ENCODE measurements around the gene TRAF4. TPM values are rescaled to one million over a fixed set of nuclear protein-coding genes. Genes with fewer than 3 reads are reported as not detected.

Gene TRAF4, protein sequence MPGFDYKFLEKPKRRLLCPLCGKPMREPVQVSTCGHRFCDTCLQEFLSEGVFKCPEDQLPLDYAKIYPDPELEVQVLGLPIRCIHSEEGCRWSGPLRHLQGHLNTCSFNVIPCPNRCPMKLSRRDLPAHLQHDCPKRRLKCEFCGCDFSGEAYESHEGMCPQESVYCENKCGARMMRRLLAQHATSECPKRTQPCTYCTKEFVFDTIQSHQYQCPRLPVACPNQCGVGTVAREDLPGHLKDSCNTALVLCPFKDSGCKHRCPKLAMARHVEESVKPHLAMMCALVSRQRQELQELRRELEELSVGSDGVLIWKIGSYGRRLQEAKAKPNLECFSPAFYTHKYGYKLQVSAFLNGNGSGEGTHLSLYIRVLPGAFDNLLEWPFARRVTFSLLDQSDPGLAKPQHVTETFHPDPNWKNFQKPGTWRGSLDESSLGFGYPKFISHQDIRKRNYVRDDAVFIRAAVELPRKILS
- 38.8 and 42.8 TPM in 2 replicates for total RNA-seq

DNA sequence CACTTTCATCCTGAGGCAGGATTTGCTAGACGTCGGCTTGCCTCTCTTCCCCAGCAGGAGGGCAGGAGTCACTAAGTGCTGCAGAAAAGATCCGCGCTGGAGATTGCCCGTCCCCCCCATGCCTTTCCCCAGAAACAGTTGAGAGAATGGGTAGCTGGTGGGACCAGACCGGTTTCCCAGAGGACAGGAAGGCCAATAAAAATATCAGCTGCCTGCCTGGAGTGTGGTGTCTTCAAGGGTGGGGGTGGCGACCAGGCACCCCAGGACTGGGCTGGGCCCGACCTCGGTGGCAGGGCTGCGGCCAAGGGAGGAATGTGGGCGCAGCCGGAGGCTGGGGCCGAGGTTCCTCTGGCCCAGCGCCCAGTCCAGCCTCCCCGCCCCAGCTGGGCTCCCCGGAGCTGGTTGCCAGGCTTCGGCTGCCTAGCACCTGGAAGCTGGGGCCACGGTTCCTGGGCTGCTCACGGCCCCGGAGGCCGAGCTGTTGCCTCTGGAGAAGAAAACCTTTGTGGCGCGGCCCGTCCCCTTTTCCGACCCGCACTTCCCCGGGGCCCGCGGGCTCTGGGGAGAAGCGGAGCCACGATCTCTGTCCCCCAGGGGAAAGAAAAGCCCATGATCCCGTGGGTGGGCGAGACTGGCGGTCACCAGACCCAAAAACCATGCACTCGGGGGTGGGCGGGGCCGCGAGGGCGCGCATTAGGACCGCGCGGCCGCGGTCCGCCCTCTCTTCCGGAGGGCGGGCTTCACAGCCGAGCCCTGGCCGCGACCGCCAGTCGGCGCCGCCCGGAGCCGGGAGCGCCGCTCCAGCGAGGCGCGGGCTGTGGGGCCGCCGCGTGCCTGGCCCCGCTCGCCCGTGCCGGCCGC is at the start of gene TRAF4:
Gene TRAF4, plus strand, starts transcription at position 769 of the 861 bp plus-strand sequence. CDS start 102 bp downstream, outside the sequence.
- no peak for DNase-seq (ENCODE audit: extremely low read depth, low read depth, low spot score)

DNA sequence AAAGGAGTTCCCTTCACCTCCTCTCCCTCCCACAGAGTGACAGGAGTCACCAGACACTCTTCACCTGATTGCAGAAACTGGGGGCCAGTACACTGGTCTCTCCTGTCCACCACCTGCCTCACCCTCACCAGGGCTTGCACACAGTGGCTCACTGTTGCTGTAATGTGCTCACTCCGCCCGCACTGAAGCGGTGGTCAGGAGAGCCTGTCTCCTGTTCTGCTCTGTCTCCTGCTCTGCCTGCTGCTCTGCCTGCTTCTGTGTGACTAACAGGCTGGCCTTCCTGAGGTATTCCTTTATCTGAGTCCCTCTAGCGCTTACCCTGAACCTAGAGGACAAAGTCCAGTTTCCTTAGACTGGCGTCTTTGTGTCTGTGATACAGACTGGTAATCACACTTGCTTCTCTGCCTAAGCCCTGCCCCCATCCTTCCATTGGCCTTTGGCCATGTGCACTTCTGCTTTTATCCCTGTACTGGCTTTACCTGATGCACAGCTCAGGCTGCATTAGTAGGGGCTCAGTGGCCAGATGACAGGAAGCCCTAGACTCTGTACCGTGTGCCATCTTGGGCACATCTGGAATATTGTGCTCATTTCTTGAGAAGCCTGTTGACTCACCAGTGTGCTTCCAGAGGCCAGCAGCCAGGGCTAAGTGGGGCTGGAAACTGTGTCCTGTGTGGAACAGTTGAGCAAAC is 45.4 kb upstream of the TRAF4 start:
- no peak for DNase-seq (ENCODE audit: extremely low read depth, low read depth, low spot score)

DNA sequence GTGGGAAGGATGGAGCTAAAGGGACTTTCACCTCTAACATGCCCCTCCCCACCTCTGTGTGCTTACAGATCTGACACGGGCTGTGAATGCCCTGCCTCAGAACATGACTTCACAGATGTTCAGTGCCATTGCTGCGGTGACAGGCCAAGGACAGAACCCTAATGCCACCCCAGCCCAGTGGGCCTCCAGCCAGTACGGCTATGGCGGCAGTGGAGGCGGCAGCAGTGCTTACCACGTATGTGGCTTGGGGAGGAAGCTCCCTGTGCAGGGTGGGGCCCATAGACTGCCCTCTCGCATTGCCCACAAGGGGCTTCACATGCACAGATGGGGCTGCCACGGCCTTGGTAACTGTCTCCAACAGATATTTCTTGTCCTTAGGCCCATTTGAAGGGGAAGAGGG is 43.5 kb upstream of the TRAF4 start:
- no peak for DNase-seq (ENCODE audit: extremely low read depth, low read depth, low spot score)

DNA sequence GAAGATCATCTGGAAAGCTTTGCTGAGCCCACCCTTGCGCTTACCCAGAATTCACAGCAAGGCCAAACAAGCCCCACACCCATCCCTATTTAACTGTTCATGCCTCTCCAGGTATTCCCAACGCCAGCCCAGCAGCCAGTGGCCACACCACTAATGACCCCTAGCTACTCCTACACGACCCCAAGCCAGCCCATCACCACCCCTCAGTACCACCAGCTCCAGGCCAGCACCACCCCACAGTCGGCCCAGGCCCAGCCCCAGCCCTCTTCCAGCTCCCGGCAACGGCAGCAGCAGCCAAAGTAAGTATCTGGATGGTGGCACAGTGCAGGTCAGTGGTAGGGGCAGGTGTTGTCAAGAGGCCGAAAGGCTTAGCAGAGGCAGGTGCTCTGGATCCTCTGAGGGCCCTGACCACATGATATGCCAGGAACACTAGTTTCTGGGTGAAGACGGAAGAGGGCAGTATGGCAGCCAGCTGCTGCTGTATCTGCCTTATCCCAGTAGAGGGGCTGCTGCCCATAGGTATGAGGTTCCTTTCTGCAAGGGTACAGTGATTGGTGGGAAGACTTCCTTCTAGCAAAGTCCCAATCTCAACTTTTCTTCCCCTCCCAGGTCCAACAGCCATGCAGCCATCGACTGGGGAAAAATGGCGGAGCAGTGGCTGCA is 42.9 kb upstream of the TRAF4 start:
- no peak for DNase-seq (ENCODE audit: extremely low read depth, low read depth, low spot score)

DNA sequence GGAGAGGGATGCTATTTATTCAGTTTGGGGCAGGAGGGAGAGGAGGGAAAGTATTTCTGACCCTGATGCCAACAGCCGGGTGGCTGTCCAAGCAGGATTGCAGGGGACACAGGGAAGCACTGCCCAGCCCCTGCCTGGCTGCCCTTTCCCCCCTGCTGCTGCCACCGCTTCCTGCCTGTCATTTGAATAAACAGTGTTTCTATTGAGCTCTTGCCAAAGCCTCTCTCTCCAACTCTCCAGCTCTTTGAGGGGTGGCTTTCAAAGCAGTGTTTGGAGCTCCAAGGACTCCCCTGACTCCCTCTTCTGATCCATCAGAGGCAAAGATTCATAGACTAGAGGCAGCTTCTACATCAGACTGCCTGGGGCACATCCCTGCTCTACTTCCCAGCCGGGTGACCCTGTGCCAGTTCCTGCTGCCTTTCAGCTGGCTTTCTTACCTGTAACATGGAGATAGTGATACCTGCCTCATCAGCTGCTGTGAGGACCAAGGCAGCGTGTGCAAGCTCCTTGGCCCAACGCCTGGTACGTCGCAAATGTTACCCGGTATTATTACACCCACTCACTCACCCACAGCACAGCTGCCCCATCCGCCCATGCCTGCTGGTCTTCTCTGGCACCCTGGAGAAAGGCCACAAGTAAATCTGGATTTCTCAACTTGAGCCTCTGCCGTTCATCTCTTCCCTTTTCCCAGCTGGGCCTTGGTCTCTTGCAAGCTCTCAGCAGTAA is 41.6 kb upstream of the TRAF4 start:
- no peak for DNase-seq (ENCODE audit: extremely low read depth, low read depth, low spot score)

DNA sequence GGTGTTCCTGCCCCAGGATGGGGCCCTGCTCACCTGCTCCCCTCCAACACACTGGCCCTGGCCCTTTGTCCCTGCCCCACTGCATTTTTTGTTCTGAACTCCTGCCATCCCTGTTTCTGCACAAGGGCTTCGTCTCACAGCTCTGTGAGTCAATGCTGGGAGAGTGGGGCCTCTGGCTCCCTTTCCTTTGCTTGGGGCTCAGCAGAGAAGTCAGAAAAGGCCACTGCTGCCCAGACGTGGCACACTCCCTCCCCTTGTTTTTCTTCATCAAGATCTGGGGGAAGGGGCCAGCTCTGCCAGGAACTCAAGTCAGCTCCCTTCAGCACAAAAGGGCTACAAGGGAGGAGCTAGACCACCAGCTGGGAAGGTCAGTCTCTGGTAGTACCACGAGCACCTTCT is 41.1 kb upstream of the TRAF4 start:
- no peak for DNase-seq (ENCODE audit: extremely low read depth, low read depth, low spot score)

DNA sequence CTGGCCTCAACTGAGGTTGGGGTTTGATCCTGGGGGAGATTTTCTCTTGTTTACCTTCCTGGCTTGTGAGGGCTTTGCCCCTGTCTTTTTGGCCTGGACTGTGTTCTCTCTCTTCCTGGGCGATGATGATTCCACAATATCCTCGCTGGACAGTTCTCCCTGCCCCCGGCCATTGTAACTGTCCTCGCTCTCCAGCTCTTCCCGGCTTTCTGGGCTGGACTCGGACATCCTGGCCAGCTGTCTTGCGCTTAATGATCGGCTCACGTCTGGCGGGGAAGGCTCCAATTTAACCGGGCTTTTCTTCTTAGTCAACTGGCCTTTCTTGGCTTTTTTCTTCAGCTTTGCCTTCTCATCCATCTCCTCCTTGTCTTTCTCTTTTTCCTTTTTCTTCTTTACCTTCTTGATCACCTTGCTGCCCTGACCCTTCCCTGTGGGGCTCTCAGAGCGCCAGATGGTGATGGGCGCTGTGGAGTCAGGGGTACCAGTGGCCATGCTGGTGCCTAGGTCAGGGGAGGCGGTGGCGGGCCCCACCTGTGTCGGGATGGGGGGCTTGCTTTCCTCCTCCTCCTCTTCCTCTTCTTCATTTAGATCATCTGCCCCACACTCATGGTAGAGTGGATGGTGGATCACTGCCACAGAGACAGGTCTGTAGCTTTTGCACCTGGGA is 40.1 kb upstream of the TRAF4 start:
- DNase-seq (ENCODE audit: extremely low read depth, low read depth, low spot score), result no peak

DNA sequence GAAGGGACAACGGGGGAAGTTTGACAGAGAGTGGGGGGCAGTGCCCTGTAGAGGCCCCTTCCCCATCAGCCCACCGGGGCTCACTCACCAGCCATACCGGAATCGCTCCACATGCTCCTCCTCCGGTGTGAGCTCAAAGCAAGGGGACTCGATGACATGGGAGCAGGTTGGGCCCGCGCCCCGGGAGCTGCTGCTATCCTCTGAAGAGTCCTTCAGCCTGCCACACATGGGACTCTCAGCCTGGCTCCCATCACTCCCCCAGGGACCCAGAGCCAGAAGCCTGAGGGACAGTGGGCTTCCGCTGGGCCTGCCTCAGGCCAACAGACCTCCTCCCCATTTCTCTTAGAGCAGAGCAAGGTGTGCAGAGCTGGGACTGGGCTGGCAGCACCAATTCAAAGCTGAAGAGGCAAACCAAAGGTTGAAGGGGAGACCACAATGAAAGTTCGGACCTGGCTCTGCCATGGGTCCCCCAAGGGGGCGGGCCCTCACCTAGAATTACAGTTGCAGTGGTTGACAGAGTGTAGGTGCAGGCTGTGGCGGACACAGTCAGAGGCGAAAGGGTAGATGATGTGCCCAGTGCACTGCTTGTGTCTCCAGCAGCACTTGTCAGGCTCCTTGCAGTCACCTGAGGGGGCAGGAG is 39.5 kb upstream of the TRAF4 start:
- no peak for DNase-seq (ENCODE audit: extremely low read depth, low read depth, low spot score)

DNA sequence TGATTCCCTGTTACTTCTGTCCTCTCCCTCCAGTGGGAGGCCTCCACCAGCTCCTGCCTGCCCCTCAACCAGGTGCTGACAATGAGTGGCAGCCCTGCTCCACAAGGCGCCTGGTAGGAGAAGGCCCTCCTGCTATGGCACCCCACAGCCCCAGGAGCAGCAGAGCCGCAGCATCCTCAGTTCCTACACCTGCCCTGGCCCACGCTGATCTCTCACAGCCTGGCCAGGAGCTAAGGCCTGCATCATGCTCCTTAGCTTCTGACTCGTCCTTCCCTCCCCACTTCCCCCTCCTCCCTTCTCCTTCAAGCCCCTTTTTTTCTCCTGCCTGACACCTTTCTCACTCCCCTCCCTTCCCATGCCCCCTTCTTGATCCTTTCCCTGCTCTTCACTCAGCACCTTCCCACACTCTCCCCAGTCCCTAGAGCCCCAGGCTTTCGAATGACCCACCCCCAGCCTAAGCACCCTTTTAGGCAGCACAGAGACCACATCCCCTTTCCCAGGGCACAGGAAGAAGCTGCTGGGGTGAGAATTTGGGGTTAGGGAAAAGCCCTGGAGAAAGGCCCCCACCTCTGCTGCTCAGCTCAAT is 38.6 kb upstream of the TRAF4 start:
- DNase-seq (ENCODE audit: extremely low read depth, low read depth, low spot score), result no peak

DNA sequence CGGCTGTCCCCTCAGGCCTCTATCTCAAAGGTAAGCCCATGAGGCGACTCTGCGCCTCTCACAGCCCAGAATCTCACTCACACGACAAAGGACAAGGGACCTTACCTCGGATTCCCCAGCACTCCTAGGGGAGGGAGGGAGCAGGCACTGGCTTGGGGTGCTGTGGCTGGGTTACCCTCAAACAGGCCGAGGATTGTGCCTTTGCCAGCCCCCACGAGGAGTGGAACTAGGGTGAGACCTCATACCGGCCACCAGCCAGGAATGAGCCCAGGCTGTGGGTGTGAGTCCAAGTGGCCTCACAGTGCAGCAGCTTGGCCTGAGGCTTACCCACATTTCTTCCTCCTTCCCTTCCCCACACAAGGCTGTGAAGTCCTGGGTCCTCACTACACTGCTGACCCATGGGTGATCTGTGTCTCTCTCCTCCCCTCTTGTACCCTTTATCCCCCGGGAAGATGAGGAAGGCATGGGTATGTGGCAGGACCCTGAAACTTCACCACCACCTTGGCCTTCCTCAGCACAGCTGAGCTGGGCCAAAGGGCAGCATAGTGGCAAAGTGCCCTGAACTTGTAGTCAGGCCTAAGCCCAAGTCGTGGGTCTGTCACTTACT is 38.0 kb upstream of the TRAF4 start:
- DNase-seq (ENCODE audit: extremely low read depth, low read depth, low spot score), result no peak

DNA sequence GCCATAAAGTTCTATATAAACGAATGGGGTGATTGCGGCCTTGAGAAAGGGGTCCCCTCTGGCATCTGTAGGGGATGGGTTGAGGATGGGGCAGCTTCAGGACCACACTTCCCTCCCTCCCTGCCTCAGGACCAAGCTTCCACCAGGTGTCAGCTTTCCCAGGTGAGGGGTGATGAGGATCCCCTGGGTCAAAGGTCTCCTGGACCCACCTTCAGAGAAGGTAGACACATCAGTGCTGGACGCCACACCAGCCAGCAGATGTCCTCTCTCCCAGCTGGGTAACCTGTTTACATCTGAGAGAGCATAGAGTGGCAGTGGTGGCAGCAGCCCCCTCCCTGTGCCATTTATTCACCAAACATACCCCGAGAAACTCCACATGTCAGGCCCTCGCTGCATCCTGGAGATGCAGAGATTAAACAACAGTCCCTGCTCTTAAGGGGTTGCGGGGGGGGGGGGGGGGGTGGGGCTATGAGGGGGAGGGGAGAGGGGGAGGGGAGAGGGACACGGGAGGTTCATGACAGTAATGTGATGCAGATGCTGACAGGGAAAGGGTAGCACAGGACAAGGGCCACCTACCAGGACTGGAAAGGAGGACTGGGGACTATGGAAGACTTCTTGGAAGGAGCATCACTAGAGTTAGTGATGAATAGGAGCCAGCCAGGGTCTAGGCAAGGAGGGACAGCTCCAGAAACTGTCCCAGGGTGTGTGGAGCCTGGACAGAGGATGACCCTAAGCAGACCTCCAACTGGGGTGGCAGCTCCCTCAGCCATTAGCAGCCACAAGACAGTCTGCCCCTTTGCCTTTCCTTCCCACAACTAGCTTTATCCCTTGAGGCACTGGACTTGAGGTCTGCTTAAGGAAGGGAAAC is 37.1 kb upstream of the TRAF4 start:
- no peak for DNase-seq (ENCODE audit: extremely low read depth, low read depth, low spot score)

DNA sequence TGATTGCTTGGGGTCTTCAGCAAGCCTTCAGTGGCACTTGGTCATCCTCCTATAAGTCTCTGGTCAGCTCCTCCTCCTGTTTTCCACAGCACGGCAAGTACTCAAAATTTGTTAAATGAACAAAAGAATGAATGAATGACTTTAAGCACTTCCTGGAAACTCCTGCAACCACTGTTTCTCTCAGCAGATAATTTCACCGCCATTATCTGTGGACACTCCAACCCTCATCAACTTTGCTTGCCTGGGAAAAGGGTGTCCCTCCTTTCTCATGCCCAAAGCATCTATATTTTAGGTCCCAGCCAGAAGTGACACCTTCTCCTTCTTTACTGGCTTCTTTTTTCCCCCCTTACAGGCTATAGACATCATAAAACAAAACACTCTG is 36.5 kb upstream of the TRAF4 start:
- DNase-seq (ENCODE audit: extremely low read depth, low read depth, low spot score), result no peak

DNA sequence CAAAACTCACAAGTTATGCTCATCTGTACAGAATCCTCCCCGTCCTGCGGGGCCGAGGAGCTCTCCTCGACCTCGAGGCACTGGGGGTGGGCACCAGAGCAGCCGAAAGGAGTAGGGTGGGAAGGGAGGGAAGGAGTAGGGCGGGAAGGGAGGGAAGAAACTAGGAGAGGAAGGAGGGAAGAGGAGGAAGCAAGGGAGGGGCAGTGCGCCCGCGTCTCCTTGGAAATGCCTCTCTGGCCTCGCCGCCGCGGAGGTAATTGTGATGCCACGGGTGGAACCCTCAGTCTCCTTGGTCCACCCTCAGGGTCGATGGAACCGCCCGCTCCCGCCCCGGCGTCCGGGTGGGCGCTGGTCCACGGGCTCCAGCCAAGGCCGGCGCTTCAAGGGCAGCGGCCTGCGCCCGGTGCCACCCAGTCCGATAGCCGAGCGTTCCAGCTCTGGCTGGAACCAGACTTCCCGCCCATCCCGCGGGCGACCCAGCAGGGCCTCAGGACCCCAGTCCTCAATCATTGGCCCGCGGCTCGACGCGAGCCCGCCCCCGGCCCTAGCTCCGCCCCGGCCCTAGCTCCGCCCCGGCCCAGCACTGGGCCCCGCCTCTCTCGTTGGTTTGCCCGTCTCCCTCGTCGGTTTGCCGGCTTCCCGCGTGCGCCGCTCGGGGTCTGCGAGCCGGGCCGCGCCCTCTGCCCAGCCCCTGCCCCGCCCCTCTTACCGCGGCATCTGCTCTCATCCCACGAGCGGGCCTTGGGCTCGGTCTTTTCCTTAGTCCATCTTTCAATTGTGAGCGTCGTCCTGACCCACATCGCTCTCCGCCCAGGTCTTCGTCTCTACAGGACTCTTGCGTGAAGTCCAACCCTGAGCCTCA is 32.7 kb upstream of the TRAF4 start:
- no peak for DNase-seq (ENCODE audit: extremely low read depth, low read depth, low spot score)

DNA sequence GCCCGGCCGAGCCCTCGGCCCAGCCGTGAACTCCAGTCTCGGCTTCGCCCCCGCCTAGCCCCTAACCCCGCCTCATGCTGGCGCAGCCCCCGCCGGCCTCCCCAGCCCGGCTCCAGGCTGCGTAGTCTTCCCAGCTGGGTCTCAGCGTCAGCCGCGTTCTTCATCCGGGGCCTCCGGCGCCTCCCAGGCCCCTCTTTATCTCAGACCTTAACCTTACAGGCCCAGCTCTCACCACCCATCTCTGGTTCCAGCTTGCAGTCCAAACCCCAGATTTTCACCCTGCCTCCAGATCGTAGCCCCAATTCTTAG is 32.1 kb upstream of the TRAF4 start, which contains the start of gene PROCA1:
Gene PROCA1, minus strand, starts transcription at position 166 of the 309 bp plus-strand sequence. CDS start 228 bp downstream, outside the sequence.
- no peak for DNase-seq (ENCODE audit: extremely low read depth, low read depth, low spot score)

DNA sequence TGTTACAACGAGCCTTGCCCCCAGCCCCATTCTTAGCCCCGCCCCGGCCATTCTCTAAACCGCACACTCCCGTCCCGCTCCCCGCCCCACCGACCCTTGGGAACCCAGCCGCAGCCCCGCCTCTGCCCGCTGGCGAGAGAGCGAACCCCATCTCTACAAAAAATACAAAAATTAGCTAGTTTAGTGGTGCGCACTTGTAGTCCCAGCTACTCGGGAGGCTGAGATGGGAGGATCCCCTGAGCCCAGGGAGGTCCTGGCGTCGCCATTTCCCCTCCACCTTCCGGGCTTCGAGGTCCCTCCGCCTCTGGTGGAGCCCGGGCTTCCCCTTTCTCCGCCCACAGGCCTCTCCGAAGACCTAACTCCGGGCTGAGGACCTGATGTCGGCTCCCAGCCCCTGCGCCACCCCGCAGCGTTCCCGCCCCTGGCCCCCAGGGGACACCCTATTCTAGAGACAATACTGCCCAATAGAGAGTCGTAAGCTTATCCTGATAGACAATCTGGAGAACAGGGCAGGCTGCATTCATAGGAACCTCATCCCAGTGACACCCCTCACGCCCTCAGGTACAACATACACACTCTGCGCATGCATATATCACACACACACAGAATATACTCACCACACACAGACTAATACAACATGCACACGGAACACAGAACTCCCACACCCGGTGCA is 31.6 kb upstream of the TRAF4 start:
- DNase-seq (ENCODE audit: extremely low read depth, low read depth, low spot score), result no peak

Data from glomerular endothelial cell (primary cell).